IMR-90 (cell line): ENCODE data around the gene ASTN2.

Experiments used
- BHLHE40 ChIP-seq: fragments of 150-350 bp; IDR thresholded peaks from 2 replicates; pipeline ENCODE4 v1.6.1; 2016; ENCODE audit warnings: mild to moderate bottlenecking, low read depth, low read length
- ELK1 ChIP-seq: fragments of 150-350 bp; IDR thresholded peaks from 2 replicates; pipeline ENCODE4 v1.6.1; 2016; ENCODE audit warnings: low read depth, mild to moderate bottlenecking, low read length, moderate library complexity, borderline replicate concordance
- FOS ChIP-seq: fragments of 150-350 bp; IDR thresholded peaks from 2 replicates; pipeline ENCODE4 v1.6.1; 2016; ENCODE audit warnings: low read depth, low read length
- MAFK ChIP-seq: IDR thresholded peaks from 2 replicates; pipeline ENCODE4 v1.6.1; 2012; ENCODE audit warnings: low read depth, low read length, improper control_type of control experiment
- MXI1 ChIP-seq: IDR thresholded peaks from 2 replicates; pipeline ENCODE4 v1.6.1; 2012; ENCODE audit warnings: low read depth, mild to moderate bottlenecking, low read length, moderate library complexity, borderline replicate concordance
- POLR2A ChIP-seq: IDR thresholded peaks from 2 replicates; pipeline ENCODE4 v1.6.1; 2012; ENCODE audit warnings: mild to moderate bottlenecking, low read depth, low read length
- RAD21 ChIP-seq: IDR thresholded peaks from 2 replicates; pipeline ENCODE4 v1.6.1; 2012; ENCODE audit warnings: low read length, improper control_type of control experiment
- SMC3 ChIP-seq: fragments of 150-350 bp; IDR thresholded peaks from 2 replicates; pipeline ENCODE4 v1.6.1; 2016; ENCODE audit warnings: low read depth, mild to moderate bottlenecking, antibody characterized with exemption, low read length, moderate library complexity
- TF ChIP-seq, protein P1 (sequence below): conservative IDR thresholded peaks from 2 replicates; pipeline ENCODE4 v1.5.1; 2012; ENCODE audit warnings: mild to moderate bottlenecking, low read depth, low read length, improper control_type of control experiment

DNA sequence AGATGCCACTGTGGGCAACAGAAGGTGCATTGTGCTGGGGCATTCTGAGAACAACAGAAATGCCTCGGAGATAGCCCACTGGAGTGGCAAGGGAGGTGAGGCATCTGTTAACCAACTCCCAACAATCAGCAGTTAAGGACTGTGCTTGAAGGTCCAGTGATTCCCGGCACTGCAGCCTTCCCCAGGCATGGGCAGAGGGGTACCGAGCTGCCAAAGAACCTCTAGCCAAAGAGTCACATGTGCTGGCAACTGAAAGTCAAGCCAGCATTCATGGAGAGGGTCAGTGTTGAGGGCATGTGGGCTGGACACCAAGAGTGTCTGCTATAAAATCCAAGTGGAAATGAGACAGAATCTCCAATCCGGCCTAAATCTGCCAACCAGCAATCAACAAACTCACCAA is 149.6 kb downstream of the ASTN2 start:
- TF ChIP-seq, protein P1, sequence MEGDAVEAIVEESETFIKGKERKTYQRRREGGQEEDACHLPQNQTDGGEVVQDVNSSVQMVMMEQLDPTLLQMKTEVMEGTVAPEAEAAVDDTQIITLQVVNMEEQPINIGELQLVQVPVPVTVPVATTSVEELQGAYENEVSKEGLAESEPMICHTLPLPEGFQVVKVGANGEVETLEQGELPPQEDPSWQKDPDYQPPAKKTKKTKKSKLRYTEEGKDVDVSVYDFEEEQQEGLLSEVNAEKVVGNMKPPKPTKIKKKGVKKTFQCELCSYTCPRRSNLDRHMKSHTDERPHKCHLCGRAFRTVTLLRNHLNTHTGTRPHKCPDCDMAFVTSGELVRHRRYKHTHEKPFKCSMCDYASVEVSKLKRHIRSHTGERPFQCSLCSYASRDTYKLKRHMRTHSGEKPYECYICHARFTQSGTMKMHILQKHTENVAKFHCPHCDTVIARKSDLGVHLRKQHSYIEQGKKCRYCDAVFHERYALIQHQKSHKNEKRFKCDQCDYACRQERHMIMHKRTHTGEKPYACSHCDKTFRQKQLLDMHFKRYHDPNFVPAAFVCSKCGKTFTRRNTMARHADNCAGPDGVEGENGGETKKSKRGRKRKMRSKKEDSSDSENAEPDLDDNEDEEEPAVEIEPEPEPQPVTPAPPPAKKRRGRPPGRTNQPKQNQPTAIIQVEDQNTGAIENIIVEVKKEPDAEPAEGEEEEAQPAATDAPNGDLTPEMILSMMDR, result no peak
- TF ChIP-seq FOS, result no peak
- no peak for TF ChIP-seq POLR2A
- TF ChIP-seq SMC3, result no peak
- TF ChIP-seq MAFK, result no peak
- no peak for TF ChIP-seq RAD21
- TF ChIP-seq BHLHE40, result no peak
- no peak for TF ChIP-seq ELK1
- no peak for TF ChIP-seq MXI1
